HepG2 (cell line): Measurements from ENCODE around the gene AHCY. TPM values are rescaled to one million over a fixed set of nuclear protein-coding genes. Genes with fewer than 3 reads are reported as not detected.

Source experiments
- GABPB1 ChIP-seq: IDR thresholded peaks from 2 replicates; pipeline ENCODE4 v1.6.1; 2016; ENCODE audit warnings: mild to moderate bottlenecking, missing genetic modification reagents, moderate library complexity, missing compliant biosample characterization
- GATA4 ChIP-seq: sonication (generic); IDR thresholded peaks from 2 replicates; pipeline ENCODE4 v1.6.1; 2016; ENCODE audit warnings: antibody characterized with exemption, low read depth, borderline replicate concordance
- KLF11 ChIP-seq: IDR thresholded peaks from 2 replicates; pipeline ENCODE4 v1.6.1; 2016; ENCODE audit warnings: missing compliant biosample characterization
- PHB2 ChIP-seq: fragments of 450-650 bp; IDR thresholded peaks from 2 replicates; pipeline ENCODE4 v1.6.1; 2018; ENCODE audit not compliant: partially characterized antibody
- PHF21A ChIP-seq: sonication (generic); formaldehyde crosslinking; IDR thresholded peaks from 2 replicates; pipeline ENCODE4 v1.5.0; 2020; ENCODE audit warnings: mild to moderate bottlenecking, missing genetic modification reagents
- SIN3B ChIP-seq: fragments of 150-350 bp; IDR thresholded peaks from 2 replicates; pipeline ENCODE4 v1.6.1; 2014; ENCODE audit warnings: low read length
- SIX1 ChIP-seq: sonication (generic); formaldehyde crosslinking; IDR thresholded peaks from 2 replicates; pipeline ENCODE4 v1.4.0; 2020; ENCODE audit warnings: missing genetic modification reagents, borderline replicate concordance
- TP53 ChIP-seq: sonication (generic); formaldehyde crosslinking; conservative IDR thresholded peaks from 2 replicates; pipeline ENCODE4 v1.4.0; 2020; ENCODE audit warnings: missing genetic modification reagents
- ZBTB3 ChIP-seq: sonication (generic); formaldehyde crosslinking; IDR thresholded peaks from 2 replicates; pipeline ENCODE4 v1.4.0; 2020; ENCODE audit warnings: low read depth, mild to moderate bottlenecking, moderate library complexity, missing genetic modification reagents, borderline replicate concordance
- ZBTB8A ChIP-seq: sonication (generic); formaldehyde crosslinking; IDR thresholded peaks from 2 replicates; pipeline ENCODE4 v1.4.0; 2020; ENCODE audit warnings: mild to moderate bottlenecking, low read depth, missing genetic modification reagents, borderline replicate concordance
- ZEB1 ChIP-seq: IDR thresholded peaks from 2 replicates; pipeline ENCODE4 v1.6.1; 2012; ENCODE audit warnings: mild to moderate bottlenecking, low read depth, inconsistent platforms; ENCODE audit not compliant: insufficient replicate concordance
- ZNF180 ChIP-seq: sonication (generic); formaldehyde crosslinking; IDR thresholded peaks from 2 replicates; pipeline ENCODE4 v1.4.0; 2020; ENCODE audit warnings: low read depth, missing genetic modification reagents, borderline replicate concordance
- ZNF235 ChIP-seq: sonication (generic); formaldehyde crosslinking; IDR thresholded peaks from 2 replicates; pipeline ENCODE4 v1.8.1; 2023; ENCODE audit warnings: mild to moderate bottlenecking, missing genetic modification reagents, borderline replicate concordance
- ZNF570 ChIP-seq: sonication (generic); formaldehyde crosslinking; IDR thresholded peaks from 2 replicates; pipeline ENCODE4 v1.4.0; 2020; ENCODE audit warnings: mild to moderate bottlenecking, missing genetic modification reagents, borderline replicate concordance
- ZNF619 ChIP-seq: sonication (generic); formaldehyde crosslinking; IDR thresholded peaks from 2 replicates; pipeline ENCODE4 v1.4.0; 2020; ENCODE audit warnings: mild to moderate bottlenecking, missing genetic modification reagents
- polyA plus RNA-seq, 8 experiments: library from polyadenylated mRNA; depleted of rRNA in 3 of 8; stranded (reverse) in 7 of 8; unstranded in 1 of 8; fragments of >200 nt; fragmentation: Illumina TruSeq in 4 of 8; extraction: Trizol in 4 of 8; gene quantifications; 2 replicates each; pipeline versions ENCODE4 v1.2.1 to v1.2.3, GENCODE V29; 2011 to 2016; ENCODE audit warnings: low read depth in 4 of 8, missing spikeins in 1 of 8, mixed read lengths in 1 of 8; ENCODE audit not compliant: insufficient read depth in 1 of 8
- total RNA-seq, 5 experiments: library from RNA; depleted of rRNA; stranded (reverse); fragments of >200 nt; fragmentation: Illumina TruSeq; extraction: Trizol; gene quantifications; 2 replicates each; pipeline ENCODE4 v1.2.3, GENCODE V29; 2016; ENCODE audit warnings: low read depth in 1 of 5
- TF ChIP-seq, protein P1 (sequence below): sonication (generic); formaldehyde crosslinking; IDR thresholded peaks from 2 replicates; pipeline ENCODE4 v1.4.0; 2020; ENCODE audit warnings: missing genetic modification reagents, borderline replicate concordance
- TF ChIP-seq, protein P2 (sequence below): sonication (generic); formaldehyde crosslinking; IDR thresholded peaks from 2 replicates; pipeline ENCODE4 v1.5.1; 2020; ENCODE audit warnings: missing genetic modification reagents, mild to moderate bottlenecking, borderline replicate concordance
- TF ChIP-seq, protein P3 (sequence below): sonication (generic); formaldehyde crosslinking; IDR thresholded peaks from 2 replicates; pipeline ENCODE4 v1.4.0; 2020; ENCODE audit warnings: missing genetic modification reagents, mild to moderate bottlenecking, borderline replicate concordance
- TF ChIP-seq, protein P4 (sequence below): sonication (generic); formaldehyde crosslinking; IDR thresholded peaks from 2 replicates; pipeline ENCODE4 v1.5.0; 2020; ENCODE audit warnings: missing genetic modification reagents, mild to moderate bottlenecking, borderline replicate concordance
- TF ChIP-seq, protein P5 (sequence below): sonication (generic); formaldehyde crosslinking; IDR thresholded peaks from 2 replicates; pipeline ENCODE4 v1.8.0; 2022; ENCODE audit warnings: missing genetic modification reagents, low read depth, mild to moderate bottlenecking, borderline replicate concordance

Gene AHCY
- total and polyA plus RNA-seq, 2 of the 13 experiments (the other 11 are each of a cell fraction or from before 2014, with no cell fraction given), result 407 to 419 TPM

DNA sequence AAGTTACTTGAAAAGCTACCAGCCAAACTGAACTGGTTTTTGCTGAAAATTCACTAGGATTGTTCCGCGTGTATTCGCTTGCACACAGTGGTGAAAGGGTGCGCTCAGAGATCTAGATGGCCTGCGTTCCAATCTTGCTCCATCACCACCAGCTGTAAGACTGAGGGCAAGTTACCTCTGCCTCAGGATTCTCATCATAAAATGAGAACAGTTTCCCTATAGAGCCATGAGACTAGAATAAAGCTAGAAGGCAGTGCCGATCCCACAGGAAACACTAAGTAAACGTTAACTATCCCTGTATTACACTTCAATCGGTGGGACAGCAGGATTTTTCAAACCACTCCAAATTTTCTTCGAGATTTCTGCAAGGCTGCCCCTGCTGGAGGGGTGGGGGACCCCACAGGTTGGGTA lies 838 bp downstream of the AHCY start (continued):
- TF ChIP-seq, protein P1, sequence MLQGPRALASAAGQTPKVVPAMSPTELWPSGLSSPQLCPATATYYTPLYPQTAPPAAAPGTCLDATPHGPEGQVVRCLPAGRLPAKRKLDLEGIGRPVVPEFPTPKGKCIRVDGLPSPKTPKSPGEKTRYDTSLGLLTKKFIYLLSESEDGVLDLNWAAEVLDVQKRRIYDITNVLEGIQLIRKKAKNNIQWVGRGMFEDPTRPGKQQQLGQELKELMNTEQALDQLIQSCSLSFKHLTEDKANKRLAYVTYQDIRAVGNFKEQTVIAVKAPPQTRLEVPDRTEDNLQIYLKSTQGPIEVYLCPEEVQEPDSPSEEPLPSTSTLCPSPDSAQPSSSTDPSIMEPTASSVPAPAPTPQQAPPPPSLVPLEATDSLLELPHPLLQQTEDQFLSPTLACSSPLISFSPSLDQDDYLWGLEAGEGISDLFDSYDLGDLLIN (CRISPR knock-in tag), result no peak; the same call in 1 of the 2 replicates
- TF ChIP-seq, protein P2, sequence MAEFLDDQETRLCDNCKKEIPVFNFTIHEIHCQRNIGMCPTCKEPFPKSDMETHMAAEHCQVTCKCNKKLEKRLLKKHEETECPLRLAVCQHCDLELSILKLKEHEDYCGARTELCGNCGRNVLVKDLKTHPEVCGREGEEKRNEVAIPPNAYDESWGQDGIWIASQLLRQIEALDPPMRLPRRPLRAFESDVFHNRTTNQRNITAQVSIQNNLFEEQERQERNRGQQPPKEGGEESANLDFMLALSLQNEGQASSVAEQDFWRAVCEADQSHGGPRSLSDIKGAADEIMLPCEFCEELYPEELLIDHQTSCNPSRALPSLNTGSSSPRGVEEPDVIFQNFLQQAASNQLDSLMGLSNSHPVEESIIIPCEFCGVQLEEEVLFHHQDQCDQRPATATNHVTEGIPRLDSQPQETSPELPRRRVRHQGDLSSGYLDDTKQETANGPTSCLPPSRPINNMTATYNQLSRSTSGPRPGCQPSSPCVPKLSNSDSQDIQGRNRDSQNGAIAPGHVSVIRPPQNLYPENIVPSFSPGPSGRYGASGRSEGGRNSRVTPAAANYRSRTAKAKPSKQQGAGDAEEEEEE (CRISPR knock-in tag), result 0 out of 2 replicates have a peak, but pooled peaks have one; percentile 4
- TF ChIP-seq KLF11 (no peak), ZBTB8A (CRISPR knock-in tag) (no peak), GATA4 (0 out of 2 replicates have a peak, but pooled peaks have one; percentile 3), ZBTB3 (no peak), GABPB1 (CRISPR knock-in tag) (no peak), ZNF235 (no peak), ZEB1 (no peak), ZNF180 (no peak; the same call in 1 of the 2 replicates), ZNF619 (CRISPR knock-in tag) (no peak), PHB2 (no peak), TP53 (CRISPR knock-in tag) (no peak), SIX1 (CRISPR knock-in tag) (no peak), PHF21A (CRISPR knock-in tag) (no peak), SIN3B (no peak), ZNF570 (CRISPR knock-in tag) (0 out of 2 replicates have a peak, but pooled peaks have one; percentile 67)
- TF ChIP-seq, protein P3, sequence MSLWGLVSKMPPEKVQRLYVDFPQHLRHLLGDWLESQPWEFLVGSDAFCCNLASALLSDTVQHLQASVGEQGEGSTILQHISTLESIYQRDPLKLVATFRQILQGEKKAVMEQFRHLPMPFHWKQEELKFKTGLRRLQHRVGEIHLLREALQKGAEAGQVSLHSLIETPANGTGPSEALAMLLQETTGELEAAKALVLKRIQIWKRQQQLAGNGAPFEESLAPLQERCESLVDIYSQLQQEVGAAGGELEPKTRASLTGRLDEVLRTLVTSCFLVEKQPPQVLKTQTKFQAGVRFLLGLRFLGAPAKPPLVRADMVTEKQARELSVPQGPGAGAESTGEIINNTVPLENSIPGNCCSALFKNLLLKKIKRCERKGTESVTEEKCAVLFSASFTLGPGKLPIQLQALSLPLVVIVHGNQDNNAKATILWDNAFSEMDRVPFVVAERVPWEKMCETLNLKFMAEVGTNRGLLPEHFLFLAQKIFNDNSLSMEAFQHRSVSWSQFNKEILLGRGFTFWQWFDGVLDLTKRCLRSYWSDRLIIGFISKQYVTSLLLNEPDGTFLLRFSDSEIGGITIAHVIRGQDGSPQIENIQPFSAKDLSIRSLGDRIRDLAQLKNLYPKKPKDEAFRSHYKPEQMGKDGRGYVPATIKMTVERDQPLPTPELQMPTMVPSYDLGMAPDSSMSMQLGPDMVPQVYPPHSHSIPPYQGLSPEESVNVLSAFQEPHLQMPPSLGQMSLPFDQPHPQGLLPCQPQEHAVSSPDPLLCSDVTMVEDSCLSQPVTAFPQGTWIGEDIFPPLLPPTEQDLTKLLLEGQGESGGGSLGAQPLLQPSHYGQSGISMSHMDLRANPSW (CRISPR knock-in tag), result no peak
- TF ChIP-seq, protein P4, sequence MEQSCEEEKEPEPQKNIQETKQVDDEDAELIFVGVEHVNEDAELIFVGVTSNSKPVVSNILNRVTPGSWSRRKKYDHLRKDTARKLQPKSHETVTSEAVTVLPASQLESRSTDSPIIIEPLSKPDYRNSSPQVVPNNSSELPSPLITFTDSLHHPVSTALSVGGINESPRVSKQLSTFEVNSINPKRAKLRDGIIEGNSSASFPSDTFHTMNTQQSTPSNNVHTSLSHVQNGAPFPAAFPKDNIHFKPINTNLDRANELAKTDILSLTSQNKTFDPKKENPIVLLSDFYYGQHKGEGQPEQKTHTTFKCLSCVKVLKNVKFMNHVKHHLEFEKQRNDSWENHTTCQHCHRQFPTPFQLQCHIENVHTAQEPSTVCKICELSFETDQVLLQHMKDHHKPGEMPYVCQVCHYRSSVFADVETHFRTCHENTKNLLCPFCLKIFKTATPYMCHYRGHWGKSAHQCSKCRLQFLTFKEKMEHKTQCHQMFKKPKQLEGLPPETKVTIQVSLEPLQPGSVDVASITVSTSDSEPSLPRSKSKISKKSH (CRISPR knock-in tag), result no peak
- TF ChIP-seq, protein P5, sequence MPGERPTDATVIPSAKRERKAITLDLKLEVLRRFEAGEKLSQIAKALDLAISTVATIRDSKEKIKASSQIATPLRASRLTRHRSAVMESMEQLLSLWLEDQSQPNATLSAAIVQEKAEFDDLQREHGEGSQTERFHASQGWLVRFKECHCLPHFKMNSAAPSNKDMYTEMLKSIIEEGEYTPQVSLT, result no peak
